Activated CD8-positive, alpha-beta memory T cell treated with anti-CD3 and anti-CD28 coated beads for 4 hours (primary cell): Measurements from ENCODE around the gene ACSL5.
"Not testable (repeated sequence)": the region's sequence is repeated elsewhere in the genome, so short reads cannot be mapped to it uniquely, and the experiment has no call there.

Experiments
- DNase-seq, 2 donors: peaks; one replicate each; pipeline ENCODE4 v3.0.0-alpha.2; 2020; ENCODE audit warnings: low read depth in 2 of 2

The ACSL5 gene

DNA sequence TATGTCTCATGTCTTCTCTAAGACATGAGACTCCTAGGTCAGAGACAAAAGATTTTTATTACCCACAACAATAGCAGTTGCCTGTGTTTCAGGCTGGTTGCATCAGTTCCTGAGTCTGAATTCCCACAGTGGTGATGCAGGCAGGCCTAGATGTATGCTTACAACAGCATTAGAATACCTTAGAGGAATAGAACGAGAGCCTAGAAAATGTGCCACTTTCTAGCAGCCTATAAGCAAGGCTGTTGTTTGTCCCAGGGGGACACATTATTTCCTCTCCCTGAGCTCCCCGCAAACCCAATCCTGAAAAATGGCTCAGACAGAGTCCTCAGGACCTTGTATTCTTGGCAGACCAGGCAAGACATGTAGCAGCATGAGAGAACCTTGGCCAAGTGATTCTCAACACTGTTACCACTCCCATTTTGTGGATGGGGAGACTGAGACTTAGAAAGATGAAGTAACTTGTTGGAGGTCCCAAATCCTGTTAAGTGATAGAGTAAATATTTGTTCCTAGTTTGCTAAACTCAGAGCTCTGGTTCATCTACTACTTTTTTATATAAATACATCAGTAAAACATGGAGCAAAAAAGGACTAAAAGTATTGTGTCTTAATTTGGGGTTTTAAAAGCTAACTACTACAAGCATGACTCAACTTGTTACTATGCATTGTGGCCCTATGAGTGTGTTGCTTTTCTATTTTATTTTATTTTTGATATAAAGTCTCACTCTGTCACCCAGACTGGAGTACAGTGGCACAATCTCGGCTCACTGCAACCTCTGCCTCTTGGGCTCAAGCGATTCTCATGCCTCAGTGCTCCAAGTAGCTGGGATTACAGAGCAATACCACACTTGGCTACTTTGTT, 87.3 kb downstream of the ACSL5 start:
- DNase-seq: no peak

DNA sequence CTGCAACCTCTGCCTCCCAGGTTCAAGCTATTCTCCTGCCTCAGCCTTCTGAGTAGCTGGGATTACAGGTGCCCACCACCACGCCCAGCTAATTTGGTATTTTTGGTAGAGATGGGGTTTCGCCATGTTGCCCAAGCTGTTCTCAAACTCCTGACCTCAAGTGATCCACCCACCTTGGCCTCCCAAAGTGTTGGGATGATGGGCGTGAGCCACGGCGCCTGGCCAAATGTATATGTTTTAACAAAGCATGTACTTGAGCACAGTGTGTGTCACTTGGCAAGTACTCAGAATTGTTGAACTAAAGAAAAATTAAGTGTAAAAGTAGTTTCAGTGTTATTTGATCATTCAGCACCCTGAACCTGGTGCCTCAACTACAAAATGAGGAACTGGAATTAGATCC, 90.2 kb downstream of the ACSL5 start:
- not testable (repeated sequence) for DNase-seq

DNA sequence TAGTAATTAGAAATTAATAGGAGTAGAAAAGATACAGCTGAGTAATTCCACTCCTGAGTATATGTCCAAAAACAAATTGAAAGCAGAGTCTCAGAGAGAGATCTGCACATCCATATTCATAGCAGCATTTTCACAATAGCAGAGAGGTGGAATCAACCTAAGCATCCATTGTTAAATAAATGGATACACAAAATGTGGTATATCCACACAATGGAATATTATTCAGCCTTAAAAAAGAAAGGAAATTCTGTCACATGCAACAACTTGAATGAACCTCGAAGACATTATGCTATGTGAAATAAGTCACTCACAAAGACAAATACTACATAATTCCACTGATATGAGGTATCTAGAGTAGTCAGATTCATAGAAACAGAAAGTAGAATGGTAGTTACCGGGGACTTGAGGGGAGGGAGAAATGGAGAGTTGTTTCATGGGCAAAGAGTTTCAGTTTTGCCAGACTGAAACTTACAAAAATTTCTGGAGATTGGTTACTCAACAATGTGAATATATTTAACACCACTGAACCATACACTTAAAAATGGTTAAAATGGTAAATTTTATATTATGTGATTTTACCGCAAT, 91.5 kb downstream of the ACSL5 start:
- no peak for DNase-seq

DNA sequence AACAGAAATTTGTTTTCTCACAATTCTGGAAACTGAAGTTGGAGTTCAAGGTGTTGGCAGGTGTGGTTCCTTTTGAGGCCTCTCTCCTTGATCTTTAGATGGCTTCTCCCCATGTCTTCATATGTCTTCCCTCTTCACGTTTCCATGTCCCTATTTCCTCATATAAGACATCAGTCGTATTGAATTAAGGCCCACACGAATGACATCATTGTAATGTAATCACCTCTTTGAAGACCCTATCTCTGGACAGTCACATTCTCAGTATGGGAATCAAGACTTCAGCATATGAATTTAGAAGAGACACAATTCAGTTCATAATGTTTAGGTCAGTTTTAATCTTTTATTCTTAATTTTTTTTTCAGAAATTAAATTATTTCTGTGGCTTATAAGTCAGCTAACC, 92.9 kb downstream of the ACSL5 start:
- DNase-seq: no peak

DNA sequence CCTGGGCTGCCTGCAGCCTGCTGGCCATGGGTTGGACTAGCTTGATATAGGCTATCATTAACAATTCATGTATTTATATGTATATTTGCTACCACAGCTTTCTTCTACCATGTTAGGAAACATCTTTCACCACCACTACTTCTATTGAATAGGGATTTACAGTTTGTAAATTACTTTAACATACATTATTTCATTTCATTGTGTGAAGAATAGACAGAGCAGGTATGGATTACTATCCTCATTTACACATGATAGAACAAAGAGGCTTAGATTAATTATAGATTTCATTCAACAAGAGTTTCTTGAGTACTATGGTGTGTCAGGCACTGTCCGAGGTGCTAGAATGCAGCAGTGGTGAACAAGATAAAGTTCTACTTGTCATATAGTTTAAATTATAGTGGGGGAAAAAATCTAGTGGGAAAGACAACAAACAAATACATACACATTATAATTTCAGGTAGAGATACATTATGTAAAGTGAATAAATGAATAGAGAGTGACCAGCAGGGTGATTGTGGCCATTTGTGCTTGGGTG, 93.7 kb downstream of the ACSL5 start:
- no peak for DNase-seq

DNA sequence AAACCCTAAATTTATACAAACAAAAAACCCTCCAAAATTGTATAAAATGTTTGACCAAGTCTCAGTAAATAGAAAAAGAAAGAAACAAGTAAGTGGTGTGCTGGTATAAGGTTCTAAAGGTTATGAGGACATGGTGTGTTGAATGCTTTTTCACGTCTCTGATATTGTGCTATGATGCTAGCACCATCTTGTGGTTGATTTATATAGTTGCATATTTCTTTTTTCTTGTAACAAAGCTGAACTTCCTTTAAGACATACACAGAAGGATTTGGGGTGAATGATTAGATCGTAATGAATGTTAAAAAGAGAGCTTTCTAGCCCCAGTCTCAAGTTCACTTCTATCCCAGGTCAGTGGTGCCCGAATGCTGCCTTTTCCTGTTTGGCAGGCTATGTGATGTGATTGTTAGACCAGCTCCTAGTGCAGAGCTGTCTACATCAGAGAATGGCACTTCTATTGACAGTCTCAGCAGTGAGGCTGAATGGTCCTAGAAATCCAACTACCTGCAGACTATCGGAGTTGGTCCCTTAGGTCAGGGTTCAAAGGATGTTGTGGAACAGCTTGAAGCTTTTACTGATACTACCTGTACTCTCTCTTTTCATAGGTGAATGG, 98.1 kb downstream of the ACSL5 start:
- DNase-seq: no peak

DNA sequence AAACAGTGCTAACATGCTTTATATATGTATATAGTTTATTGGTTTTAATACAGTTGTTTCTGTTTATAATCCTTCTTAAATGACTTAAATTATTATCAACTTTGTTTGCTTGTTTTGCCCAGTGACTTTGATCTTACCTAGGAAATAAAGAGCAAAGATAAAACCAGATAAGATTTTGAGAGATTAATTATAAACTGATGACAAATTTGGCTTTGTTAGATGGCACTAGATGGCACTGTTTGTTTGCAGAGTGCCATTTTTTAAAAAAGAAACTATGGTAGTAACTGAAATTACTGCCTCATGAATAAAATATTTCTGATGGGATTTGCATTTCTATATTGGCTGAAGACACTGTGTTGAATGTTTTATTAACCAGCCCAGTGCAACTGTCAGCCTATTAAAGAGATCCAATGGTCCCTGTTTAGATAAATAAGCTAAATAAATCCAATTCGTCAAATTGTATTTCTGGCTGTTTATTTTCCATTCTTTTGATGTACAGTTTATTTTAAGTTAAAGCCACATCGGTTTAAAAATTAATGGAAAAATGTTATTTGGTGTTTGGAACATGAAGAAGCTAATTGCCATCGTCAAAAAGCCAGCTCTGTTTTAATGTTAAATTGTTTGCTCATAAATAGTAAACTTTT, 101.8 kb downstream of the ACSL5 start:
- DNase-seq: no peak
